B cell (primary cell): ENCODE data around the gene SLC34A2. TPM values are rescaled to one million over a fixed set of nuclear protein-coding genes. Genes with fewer than 3 reads are reported as not detected.

ENCODE experiments used
- ATAC-seq: fragments of 200-7000 bp; cut with Tn5 transposase; one replicate; pipeline ENCODE4 v1.10.0; 2021; ENCODE audit warnings: low read depth, mild to moderate bottlenecking, moderate number of reproducible peaks, moderate library complexity
- CTCF ChIA-PET: fragments of 350-600 bp; sonication (Branson Sonifier 250); formaldehyde crosslinking; loops from one replicate; lab custom pipeline; 2021; ENCODE audit warnings: antibody characterized with exemption, inconsistent platforms; lab: Charles Lee
- POLR2A ChIA-PET: fragments of 350-600 bp; sonication (Branson Sonifier 250); formaldehyde crosslinking; loops from one replicate; lab custom pipeline; 2021; ENCODE audit warnings: antibody characterized with exemption; lab: Charles Lee
- DNase-seq: peaks from one replicate; pipeline ENCODE4 v3.0.0; 2013
- H2AFZ ChIP-seq: 2 replicates; pipeline ENCODE4 v1.6.1; 2012; ENCODE audit warnings: mild to moderate bottlenecking, low read depth, low read length; ENCODE audit not compliant: insufficient read depth, poor library complexity, severe bottlenecking
- H3K27ac ChIP-seq, 2 donors: 1 replicate in 1 of 2; 2 replicates in 1 of 2; pipeline ENCODE4 v1.5.1; 2012 to 2013; ENCODE audit warnings: low read length in 2 of 2, mild to moderate bottlenecking in 2 of 2, moderate library complexity in 1 of 2
- H3K27me3 ChIP-seq, 4 experiments: fragments of 200-600 bp in 1 of 4; sonication (generic) in 1 of 4; replicated peaks in 1 of 4; 1 replicate in 2 of 4; 2 replicates in 2 of 4; pipeline versions ENCODE4 v1.6.1 to v1.7.0; 2013 to 2016; ENCODE audit warnings: low read length in 3 of 4, mild to moderate bottlenecking in 2 of 4, mixed read lengths in 1 of 4, moderate library complexity in 1 of 4; ENCODE audit not compliant: insufficient read depth in 4 of 4, control insufficient read depth in 3 of 4; ENCODE audit errors: control extremely low read depth in 1 of 4
- H3K36me3 ChIP-seq, 2 experiments: replicated peaks in 1 of 2; 1 replicate in 1 of 2; 2 replicates in 1 of 2; pipeline versions ENCODE4 v1.6.1 to v1.7.1; 2013; ENCODE audit warnings: low read length in 1 of 2; ENCODE audit not compliant: insufficient read depth in 2 of 2, control insufficient read depth in 1 of 2; ENCODE audit errors: control extremely low read depth in 1 of 2, extremely low read depth in 1 of 2
- H3K4me1 ChIP-seq, 2 donors: fragments of 200-600 bp in 1 of 2; sonication (generic) in 1 of 2; 1 replicate in 1 of 2; 2 replicates in 1 of 2; pipeline versions ENCODE4 v1.5.1 to v1.6.1; 2013 to 2017; ENCODE audit warnings: low read length in 2 of 2; ENCODE audit not compliant: control insufficient read depth in 2 of 2, insufficient read depth in 2 of 2
- H3K4me2 ChIP-seq: replicated peaks from 2 replicates; pipeline ENCODE3; 2012; ENCODE audit warnings: mild to moderate bottlenecking, low read depth, low read length; ENCODE audit not compliant: poor library complexity, severe bottlenecking
- H3K4me3 ChIP-seq, 5 experiments: fragments of 200-600 bp in 1 of 5; sonication (generic) in 1 of 5; 1 replicate in 3 of 5; 2 replicates in 2 of 5; pipeline versions ENCODE4 v1.5.1 to v1.7.0; 2011 to 2016; ENCODE audit warnings: low read length in 4 of 5, mild to moderate bottlenecking in 4 of 5, low read depth in 2 of 5, control low read depth in 1 of 5, moderate library complexity in 1 of 5; ENCODE audit not compliant: insufficient read depth in 1 of 5; ENCODE audit errors: control extremely low read depth in 1 of 5, extremely low read depth in 1 of 5
- H3K79me2 ChIP-seq: fragments of 200-600 bp; sonication (generic); one replicate; pipeline ENCODE4 v1.6.0; 2016; ENCODE audit warnings: low read length; ENCODE audit not compliant: control insufficient read depth, insufficient read depth
- H3K9ac ChIP-seq: fragments of 200-600 bp; sonication (generic); 2 replicates; pipeline ENCODE4 v1.6.1; 2017; ENCODE audit warnings: mild to moderate bottlenecking, low read length, moderate library complexity
- H3K9me3 ChIP-seq, 3 donors: one replicate each; pipeline versions ENCODE4 v1.6.1 to v1.7.1; 2013; ENCODE audit warnings: low read length in 2 of 3; ENCODE audit not compliant: control insufficient read depth in 2 of 3, insufficient read depth in 1 of 3; ENCODE audit errors: control extremely low read depth in 1 of 3
- H4K20me1 ChIP-seq: 2 replicates; pipeline ENCODE4 v1.6.0; 2012; ENCODE audit warnings: mild to moderate bottlenecking, low read length; ENCODE audit not compliant: insufficient read depth, control insufficient read depth, poor library complexity, severe bottlenecking
- H3K27ac Mint-ChIP-seq: one replicate; pipeline ENCODE4 v1.8.0; 2021; ENCODE audit warnings: mixed read lengths
- H3K27me3 Mint-ChIP-seq: one replicate; pipeline ENCODE4 v1.8.0; 2021; ENCODE audit warnings: mixed read lengths
- H3K4me1 Mint-ChIP-seq: one replicate; pipeline ENCODE4 v1.8.0; 2021; ENCODE audit warnings: mixed read lengths
- H3K4me3 Mint-ChIP-seq: one replicate; pipeline ENCODE4 v1.8.0; 2021; ENCODE audit warnings: mixed read lengths
- H3K9me3 Mint-ChIP-seq: one replicate; pipeline ENCODE4 v1.8.0; 2022; ENCODE audit warnings: mixed read lengths; ENCODE audit not compliant: insufficient read depth
- EZH2 ChIP-seq: IDR thresholded peaks from 2 replicates; pipeline ENCODE4 v1.6.1; 2012; ENCODE audit warnings: borderline replicate concordance, low read depth, mild to moderate bottlenecking, moderate library complexity, low read length; ENCODE audit not compliant: insufficient read depth, poor library complexity, severe bottlenecking
- WGBS: methylation state at CpG from one replicate; pipeline ENCODE4 v1.1.5; 2013; ENCODE audit warnings: missing lambda C conversion rate; ENCODE audit not compliant: insufficient coverage; 5-methylcytosine and 5-hydroxymethylcytosine counted together
- intact Hi-C: fragments of 100-400 bp; cut with micrococcal nuclease; formaldehyde crosslinking; loops from one replicate; pipeline ENCODE4 v1.10.0; 2022
- polyA plus RNA-seq: library from polyadenylated mRNA; depleted of rRNA; stranded (reverse); fragments of >200 nt; gene quantifications from 2 replicates; pipeline ENCODE4 v1.2.3, GENCODE V29; 2012
- total RNA-seq, 2 donors: library from RNA; stranded (reverse); fragments of 120-200 nt in 1 of 2; gene quantifications; 1 replicate in 1 of 2; 2 replicates in 1 of 2; pipeline versions ENCODE4 v1.2.3 to v1.2.4, GENCODE V29; 2013 to 2022
- TF ChIP-seq, protein P1 (sequence below): fragments of 200-600 bp; IDR thresholded peaks from one replicate; pipeline ENCODE4 v1.8.0; 2022; ENCODE audit warnings: antibody characterized with exemption, mild to moderate bottlenecking

The SLC34A2 gene
- total and polyA plus RNA-seq, 2 donors (not counting 1 experiment from before 2014, with no cell fraction given) = not detected

DNA sequence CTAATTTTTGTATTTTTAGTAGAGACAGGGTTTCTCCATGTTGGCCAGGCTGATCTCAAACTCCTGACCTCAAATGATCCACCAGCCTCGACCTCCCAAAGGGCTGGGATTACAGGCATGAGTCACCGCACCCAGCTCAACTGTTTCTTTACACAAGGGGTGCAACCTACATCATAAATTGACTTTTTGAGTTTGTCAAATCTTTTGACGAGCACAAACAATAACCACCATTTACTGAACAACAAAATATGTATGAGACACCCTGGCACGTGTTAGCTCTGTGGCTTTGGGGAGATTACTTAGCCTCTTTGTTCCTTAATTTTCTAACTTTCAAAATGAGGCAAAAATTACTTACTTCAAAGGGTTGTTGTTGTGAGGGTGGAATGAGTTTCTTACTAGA, 23.5 kb upstream of the SLC34A2 start:
- Mint-ChIP-seq H3K4me3 (no peak overlapping the region), H3K27ac (no peak overlapping the region)
- no CpG with 5 or more reads among the region's 4 CpGs for WGBS

GRCh38 chr4:25633541-25633940, 22.1 kb upstream of the SLC34A2 start:
- CTCF ChIA-PET = no interaction called here
- no peak overlapping the region for H3K4me3 ChIP-seq
- H3K36me3 ChIP-seq = no peaks in the 10 kb centered on the region
- H2AFZ ChIP-seq = no peak overlapping the region
- H3K27me3 ChIP-seq = no peaks in the 10 kb centered on the region
- intact Hi-C loops = no loop called here
- H3K27me3 Mint-ChIP-seq = no peaks in the 10 kb centered on the region
- no peak for ATAC-seq
- H3K4me3 Mint-ChIP-seq = no peak overlapping the region
- no peaks in the 10 kb centered on the region for H3K4me1 Mint-ChIP-seq
- H3K4me1 ChIP-seq = no peaks in the 10 kb centered on the region
- H3K9me3 Mint-ChIP-seq = no peaks in the 10 kb centered on the region
- no peak for TF ChIP-seq EZH2
- TF ChIP-seq, protein P1, sequence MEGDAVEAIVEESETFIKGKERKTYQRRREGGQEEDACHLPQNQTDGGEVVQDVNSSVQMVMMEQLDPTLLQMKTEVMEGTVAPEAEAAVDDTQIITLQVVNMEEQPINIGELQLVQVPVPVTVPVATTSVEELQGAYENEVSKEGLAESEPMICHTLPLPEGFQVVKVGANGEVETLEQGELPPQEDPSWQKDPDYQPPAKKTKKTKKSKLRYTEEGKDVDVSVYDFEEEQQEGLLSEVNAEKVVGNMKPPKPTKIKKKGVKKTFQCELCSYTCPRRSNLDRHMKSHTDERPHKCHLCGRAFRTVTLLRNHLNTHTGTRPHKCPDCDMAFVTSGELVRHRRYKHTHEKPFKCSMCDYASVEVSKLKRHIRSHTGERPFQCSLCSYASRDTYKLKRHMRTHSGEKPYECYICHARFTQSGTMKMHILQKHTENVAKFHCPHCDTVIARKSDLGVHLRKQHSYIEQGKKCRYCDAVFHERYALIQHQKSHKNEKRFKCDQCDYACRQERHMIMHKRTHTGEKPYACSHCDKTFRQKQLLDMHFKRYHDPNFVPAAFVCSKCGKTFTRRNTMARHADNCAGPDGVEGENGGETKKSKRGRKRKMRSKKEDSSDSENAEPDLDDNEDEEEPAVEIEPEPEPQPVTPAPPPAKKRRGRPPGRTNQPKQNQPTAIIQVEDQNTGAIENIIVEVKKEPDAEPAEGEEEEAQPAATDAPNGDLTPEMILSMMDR = no peak
- no peak overlapping the region for H3K4me2 ChIP-seq
- H3K27ac ChIP-seq = no peak overlapping the region
- no peaks in the 10 kb centered on the region for H3K79me2 ChIP-seq
- POLR2A ChIA-PET = no interaction called here
- H3K9ac ChIP-seq = no peak overlapping the region
- DNase-seq = no peak
- no peaks in the 10 kb centered on the region for H4K20me1 ChIP-seq
- no peak overlapping the region for H3K27ac Mint-ChIP-seq
- whole genome bisulfite sequencing = 86% methylated on average over 3 of the region's 4 CpGs
- H3K9me3 ChIP-seq = no peaks in the 10 kb centered on the region

More for the DNA sequence above, 23.5 kb upstream of the SLC34A2 start:
- CTCF ChIA-PET = no interaction called here
- DNase-seq (no peak), ATAC-seq (no peak)
- TF ChIP-seq, protein P1 = no peak
- no peak for TF ChIP-seq EZH2
- H3K9ac ChIP-seq = no peak overlapping the region
- H3K4me1 ChIP-seq = no peaks in the 10 kb centered on the region
- no peak overlapping the region for H2AFZ ChIP-seq
- POLR2A ChIA-PET = no interaction called here
- H3K79me2 ChIP-seq = no peaks in the 10 kb centered on the region
- no peak overlapping the region for H3K4me2 ChIP-seq
- no peaks in the 10 kb centered on the region for H3K4me1 Mint-ChIP-seq
- no peaks in the 10 kb centered on the region for H3K36me3 ChIP-seq
- no peaks in the 10 kb centered on the region for H3K27me3 Mint-ChIP-seq
- no peaks in the 10 kb centered on the region for H3K9me3 Mint-ChIP-seq
- intact Hi-C loops = no loop called here
- H3K9me3 ChIP-seq = no peaks in the 10 kb centered on the region
- no peaks in the 10 kb centered on the region for H3K27me3 ChIP-seq
- no peaks in the 10 kb centered on the region for H4K20me1 ChIP-seq
- no peak overlapping the region for H3K27ac ChIP-seq
- no peak overlapping the region for H3K4me3 ChIP-seq
